HG02852 (cell line): ENCODE results near the gene C17orf58.
"Not testable (repeated sequence)": the region's sequence is repeated elsewhere in the genome, so short reads cannot be mapped to it uniquely, and the experiment has no call there.

Source experiments
- ATAC-seq: cut with Tn5 transposase; IDR thresholded peaks from one replicate; pipeline ENCODE4 v1.9.1; 2021; ENCODE audit warnings: mild to moderate bottlenecking, moderate library complexity; ENCODE audit not compliant: unreplicated experiment

Gene C17orf58

GRCh38 chr17:68004201-68004600, 7.9 kb upstream of the C17orf58 start:
- ATAC-seq: no peak

GRCh38 chr17:67999291-67999911, 3.1 kb upstream of the C17orf58 start:
- ATAC-seq: no peak

GRCh38 chr17:67998466-67998865, 2.2 kb upstream of the C17orf58 start:
- no peak for ATAC-seq

GRCh38 chr17:67995570-67996263, 552 bp downstream of the C17orf58 start:
- ATAC-seq: no peak

- ATAC-seq: no peak
Observed at GRCh38 chr17:67994817-67995569, 1.3 kb downstream of the C17orf58 start.

GRCh38 chr17:67993998-67994361, 2.3 kb downstream of the C17orf58 start:
- ATAC-seq: no peak

- peak; percentile 66 for ATAC-seq
Observed at GRCh38 chr17:67993153-67993997, 2.9 kb downstream of the C17orf58 start.

- ATAC-seq: no peak
Observed at GRCh38 chr17:67992548-67993152, 3.6 kb downstream of the C17orf58 start.

GRCh38 chr17:67990909-67991308, 5.4 kb downstream of the C17orf58 start:
- no peak for ATAC-seq

GRCh38 chr17:67983383-67983688, 12.9 kb downstream of the C17orf58 start:
- no peak for ATAC-seq

GRCh38 chr17:67982686-67983382, 13.4 kb downstream of the C17orf58 start:
- no peak for ATAC-seq

GRCh38 chr17:67982034-67982640, 14.1 kb downstream of the C17orf58 start:
- ATAC-seq: no peak

- ATAC-seq: not testable (repeated sequence)
Observed at GRCh38 chr17:67980883-67981282, 15.4 kb downstream of the C17orf58 start.

GRCh38 chr17:67980456-67980855, 15.8 kb downstream of the C17orf58 start:
- no peak for ATAC-seq

- not testable (repeated sequence) for ATAC-seq
Observed at GRCh38 chr17:67976306-67976705, 20.0 kb downstream of the C17orf58 start.

GRCh38 chr17:67974598-67975066, 21.6 kb downstream of the C17orf58 start:
- no peak for ATAC-seq

GRCh38 chr17:67974185-67974584, 22.1 kb downstream of the C17orf58 start:
- ATAC-seq: no peak

- no peak for ATAC-seq
Observed at GRCh38 chr17:67970783-67971182, 25.5 kb downstream of the C17orf58 start.

- ATAC-seq: not testable (repeated sequence)
Observed at GRCh38 chr17:67963145-67963572, 33.1 kb downstream of the C17orf58 start.

GRCh38 chr17:67962156-67962555, 34.1 kb downstream of the C17orf58 start:
- not testable (repeated sequence) for ATAC-seq
